ENCODE data around the gene KLF3.
A peak's percentile ranks its signal among the peaks of the same experiment; 100 is the strongest.

Gene KLF3

DNA sequence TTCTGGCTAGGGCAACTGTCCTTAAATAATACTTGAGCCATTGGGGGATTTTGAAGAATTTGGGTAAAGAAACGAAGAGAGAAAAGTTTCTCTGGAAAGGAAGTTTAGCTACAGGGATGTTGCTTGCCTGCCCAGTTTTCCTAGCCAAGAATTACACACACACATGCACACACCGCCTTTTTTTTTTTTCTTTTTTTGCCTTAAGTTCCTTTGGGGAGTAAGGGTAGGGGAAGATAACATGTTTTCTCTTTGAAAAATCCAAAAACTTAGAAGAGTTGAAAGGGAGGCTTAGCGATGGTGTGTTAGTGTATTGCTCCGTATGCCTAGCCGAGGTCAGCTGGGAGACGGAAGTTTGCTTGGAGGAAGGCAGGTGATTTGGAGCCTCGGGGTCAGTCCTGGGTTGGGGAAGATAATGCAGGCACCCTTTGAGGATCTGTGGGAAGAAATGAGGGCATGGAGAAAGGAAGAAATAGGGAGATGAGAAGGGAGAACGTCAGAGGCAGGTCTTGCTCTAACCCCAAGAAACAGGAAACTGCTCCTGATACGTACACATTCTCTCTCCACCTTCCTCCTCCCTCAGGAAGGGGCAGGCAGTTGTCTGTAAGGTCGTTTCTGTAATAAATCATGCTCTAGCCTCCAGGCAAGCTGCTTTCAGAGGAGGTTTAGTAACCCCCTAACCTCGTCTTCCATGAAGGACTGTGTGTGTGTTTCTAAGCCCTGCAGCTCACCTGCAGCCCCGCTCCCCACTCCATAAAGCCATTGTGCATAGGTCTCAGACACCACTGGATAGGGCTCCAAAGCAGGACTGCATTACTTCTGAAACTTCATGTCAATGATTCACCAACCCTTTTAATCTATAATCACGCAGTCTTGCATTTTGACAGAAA, 10.5 kb downstream of the KLF3 start:
- no peak for DNase-seq (ENCODE audit: low read depth)

DNA sequence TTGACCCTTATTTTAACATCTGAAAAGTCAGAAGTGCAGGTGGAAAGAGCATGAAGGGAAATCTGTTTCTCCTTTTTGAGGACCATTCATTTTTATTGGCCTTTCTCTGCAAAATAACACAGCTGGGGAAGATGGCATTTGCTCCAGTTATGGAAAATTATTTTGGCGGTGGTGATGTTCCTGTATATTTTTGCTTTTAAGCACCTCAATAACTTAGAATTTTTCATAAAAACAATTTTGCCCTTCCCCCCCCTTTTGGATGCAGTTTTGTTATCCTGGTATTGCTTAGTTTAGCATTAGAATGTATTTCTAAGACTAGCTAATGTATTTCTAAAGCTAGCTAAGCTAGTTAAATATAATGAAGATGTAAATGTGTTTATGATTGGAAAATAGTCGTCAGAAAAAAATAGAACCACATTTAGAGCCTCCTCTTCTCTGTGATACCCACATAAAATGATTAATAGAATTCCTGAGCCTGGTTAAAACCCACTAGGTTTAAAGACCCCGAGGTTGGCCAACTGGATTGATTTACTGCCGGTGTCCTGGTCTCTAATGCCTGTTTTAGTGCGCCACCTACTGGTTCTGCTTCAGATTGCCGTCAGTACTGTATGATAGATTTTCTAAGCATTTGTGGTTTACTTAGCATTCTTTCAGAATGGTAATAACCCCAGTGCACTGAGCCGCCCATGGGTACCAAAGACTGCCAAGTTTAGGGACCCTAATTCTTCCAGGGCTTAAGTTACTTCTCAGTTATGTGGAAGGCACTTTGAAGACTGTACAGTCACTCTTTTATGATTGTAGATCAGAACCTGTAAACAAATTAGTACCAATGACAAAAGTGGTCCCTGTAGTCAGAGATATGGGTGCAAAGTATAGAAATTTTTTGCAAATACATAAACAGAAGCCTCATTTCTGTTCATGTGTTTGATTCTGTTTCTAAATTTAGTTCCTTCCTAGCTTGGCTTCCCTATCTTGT, 11.4 kb downstream of the KLF3 start:
- peak; percentile 54 for DNase-seq (ENCODE audit: low read depth)

DNA sequence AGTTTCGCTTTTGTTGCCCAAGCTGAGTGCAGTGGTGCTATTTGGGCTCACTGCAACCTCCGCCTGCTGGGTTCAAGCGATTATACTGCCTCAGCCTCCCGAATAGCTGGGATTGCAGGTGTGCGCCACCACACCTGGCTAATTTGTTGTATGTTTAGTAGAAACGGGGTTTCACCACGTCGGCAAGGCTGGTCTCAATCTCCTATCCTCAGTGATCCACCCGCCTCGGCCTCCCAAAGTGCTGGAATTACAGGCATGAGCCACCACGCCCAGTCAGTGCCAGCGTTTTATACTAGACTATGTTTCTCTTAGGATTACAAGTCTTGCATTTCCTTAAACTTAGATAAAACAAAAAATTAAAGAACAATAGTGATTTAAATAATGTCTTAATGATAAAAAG, 13.0 kb downstream of the KLF3 start:
- no peak for DNase-seq (ENCODE audit: low read depth)

DNA sequence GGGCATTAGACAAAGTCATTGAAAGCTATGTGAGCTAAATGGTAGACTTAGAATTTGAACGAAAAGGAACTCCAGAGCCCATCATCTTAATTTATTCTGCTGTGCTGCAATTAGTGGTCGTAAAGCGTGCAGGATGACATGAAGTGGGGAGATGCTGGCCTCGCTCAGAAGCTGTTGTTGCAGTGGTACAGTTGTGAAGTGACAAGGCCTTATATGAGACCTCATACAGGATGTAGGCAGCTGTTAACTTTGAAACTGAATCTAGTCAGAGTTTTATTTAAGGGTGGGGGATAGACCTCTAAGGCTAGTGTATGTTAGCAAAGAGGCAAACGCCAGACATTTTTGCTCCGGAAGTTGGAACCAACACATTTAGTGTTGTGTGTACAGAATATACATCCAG, 13.4 kb downstream of the KLF3 start:
- no peak for DNase-seq (ENCODE audit: low read depth)

DNA sequence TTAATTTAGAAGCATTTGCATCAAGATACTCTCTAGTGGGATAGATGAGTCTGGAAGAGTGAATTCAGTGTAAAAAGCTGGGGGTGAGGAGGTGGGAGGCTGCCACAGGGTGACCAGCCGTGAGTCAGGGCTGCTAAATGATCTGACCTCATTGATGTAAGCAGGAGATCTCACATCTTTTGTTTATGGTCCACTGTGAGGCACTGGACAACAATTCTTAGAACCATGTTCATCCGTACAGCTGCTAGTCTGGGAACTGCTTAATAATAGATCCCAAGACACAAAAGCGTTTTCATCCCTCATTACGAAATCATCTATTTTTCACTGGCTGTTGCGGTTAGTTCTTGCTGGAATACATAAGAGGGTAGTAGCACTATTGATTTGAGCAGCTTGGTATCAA, 14.1 kb downstream of the KLF3 start:
- DNase-seq (ENCODE audit: low read depth), result peak; percentile 62

DNA sequence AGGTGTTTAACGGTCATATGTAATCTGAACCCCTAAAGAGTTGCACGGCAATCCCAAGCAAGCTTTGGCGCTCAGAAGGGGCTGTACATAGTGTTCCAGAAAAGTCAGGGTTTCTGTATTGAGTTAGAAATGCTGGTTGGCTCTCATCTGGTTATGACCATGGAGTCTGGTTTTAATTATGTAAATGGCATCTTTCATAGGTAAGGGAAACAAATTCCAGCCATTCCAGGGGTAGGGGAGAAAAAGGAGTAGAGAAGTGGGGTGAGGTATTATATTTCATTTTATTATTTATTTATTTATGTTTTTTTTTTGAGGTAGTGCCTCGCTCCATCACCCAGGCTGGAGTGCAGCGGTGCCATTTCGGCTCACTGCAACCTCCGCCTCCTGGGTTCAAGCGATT, 15.9 kb downstream of the KLF3 start:
- no peak for DNase-seq (ENCODE audit: low read depth)

DNA sequence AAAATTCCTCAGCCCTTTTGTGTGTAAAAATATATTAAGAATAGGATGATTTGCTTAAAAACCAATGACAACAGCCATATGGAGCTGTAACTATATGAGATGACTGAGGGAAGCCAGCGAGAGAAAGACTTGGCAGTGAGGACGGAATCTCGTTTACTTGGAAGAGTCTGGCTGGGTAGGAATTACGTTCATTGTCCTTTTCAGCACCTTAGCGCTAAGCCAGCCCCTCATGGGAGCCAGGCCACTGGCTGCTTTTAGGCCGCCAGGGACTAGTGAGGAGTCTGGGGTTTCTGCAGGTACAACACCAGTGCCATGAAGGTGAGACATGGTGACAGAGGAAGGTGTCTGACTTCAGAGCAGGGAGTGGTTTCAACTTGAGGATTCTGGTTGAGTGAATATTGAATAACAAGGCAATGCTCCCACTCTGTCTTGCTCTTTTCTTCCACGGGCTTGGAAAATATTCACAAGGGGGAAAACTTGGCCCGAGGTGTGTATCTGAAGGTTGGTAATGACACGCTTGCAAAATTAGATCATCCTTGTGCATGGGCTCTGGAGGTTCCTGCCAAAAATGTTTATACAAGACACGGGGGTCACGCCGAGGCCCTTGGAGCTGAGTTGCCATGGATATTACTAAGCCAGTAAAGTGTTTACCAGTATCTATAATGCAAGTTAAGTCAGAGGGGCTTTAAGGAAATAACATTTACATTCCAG, 17.4 kb downstream of the KLF3 start:
- DNase-seq (ENCODE audit: low read depth), result no peak

DNA sequence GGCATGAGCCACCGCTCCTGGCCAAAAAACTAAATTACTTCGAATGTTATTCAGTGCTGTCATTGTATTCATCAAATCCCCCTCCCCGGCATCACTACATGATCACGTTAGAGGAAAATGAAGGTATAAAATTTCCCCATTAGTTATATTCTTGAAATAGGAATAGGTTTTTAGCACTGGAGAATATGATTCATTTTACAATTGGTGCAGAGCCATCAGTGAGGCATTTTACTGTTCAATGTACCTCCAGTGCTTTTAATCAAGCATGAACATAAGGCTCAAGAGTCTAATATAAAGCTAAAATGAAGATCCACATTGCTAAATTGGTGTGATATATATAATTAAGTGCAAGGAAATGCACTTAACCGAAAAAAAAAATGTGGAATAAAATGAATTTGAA, 18.3 kb downstream of the KLF3 start:
- no peak for DNase-seq (ENCODE audit: low read depth)

DNA sequence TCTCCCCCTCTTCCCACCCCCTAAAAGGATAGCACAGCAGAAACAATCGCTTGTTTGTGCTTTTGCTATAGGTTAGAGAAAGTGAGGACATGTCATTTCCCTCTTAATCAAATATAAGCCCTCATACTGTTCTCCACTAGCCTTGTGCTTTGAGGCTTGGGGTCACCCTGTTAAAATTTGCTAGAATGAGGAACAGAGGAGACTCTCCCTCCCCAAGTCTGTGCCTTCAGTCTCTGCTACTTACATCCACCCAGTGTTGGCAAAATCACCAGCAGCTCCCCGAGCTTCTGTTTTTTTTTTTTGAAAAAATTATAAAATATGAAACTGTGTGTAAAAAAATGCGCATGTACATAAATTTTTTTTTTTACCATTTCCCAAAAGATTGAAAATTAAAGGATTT, 19.3 kb downstream of the KLF3 start:
- DNase-seq (ENCODE audit: low read depth), result no peak

DNA sequence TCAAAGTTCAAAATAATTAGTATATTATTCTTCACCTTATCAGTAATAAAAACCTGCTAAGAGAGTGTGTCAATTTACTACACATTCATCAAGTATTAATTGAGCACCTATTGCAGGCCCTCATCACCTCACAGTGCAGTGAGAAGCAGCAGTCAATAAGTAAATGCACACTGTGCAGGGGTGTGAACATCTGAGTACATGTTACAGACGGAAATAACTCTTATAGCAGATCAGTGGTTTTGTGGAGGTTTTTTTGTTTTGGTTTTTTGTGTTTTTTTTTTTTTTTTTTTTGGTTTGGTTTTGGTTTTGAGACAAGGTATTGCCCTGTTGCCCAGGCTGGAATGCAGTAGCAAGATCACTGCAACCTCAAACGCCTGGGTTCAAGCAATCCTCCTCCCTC, 20.3 kb downstream of the KLF3 start:
- DNase-seq (ENCODE audit: low read depth), result no peak

DNA sequence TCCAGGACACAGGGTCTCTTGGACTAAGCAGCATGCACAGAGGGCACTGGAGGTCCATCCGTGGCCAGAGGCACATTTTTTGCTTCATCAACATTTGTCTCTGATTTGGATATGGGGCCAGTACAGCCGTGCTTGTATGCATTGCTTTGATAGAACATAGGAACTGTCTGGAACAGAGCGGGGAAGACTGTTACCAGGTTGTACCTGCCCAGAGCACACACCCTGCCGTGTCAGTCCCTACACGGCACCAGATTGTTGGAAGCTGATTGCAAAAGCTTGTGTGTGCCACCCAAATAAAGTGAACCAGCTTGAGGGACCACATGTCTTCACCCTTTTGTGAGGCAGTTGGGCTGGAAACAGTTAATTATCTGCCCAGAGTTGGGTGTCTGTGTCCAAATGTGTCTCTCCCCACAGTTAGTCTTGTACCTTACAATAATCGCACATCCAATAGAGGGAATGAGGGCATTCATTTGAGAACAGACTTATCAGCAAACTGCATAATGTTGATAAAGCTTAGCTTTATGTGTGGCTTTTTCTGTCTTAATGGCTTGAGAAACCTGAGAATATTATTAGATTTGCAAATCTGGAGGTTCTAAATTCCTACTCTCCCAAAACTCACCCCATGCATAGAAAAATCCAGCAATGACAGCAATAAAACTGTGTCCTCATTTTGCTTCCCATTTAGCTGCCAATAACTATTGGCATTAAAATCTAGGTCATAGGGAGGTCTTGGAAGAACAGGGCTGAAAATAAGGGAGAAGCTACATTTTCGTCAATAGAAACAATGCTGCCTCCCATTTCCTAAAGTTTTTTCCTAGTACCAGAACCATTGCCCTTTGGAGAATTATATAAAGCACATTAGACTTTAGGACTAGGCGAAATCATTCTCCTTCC, 21.2 kb downstream of the KLF3 start:
- no peak for DNase-seq (ENCODE audit: low read depth)

DNA sequence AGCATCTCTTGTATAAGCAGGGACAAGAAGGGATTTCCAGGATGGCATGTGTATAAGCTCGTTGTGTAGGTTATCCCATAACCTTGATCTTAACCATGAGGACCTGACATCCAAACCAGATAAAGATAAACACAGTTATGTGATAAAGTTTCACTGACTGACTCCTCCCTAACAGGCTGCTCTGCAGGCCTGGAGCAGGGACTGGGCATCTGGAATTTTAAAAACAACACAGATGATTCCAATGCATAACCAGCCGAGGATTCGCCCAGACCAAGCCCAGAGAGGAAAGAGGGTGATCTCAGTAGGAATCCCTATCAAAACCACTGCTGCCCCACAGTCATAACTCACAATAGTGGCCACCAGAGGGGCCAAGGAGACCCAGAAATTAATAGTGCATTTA, 22.7 kb downstream of the KLF3 start:
- DNase-seq (ENCODE audit: low read depth), result no peak

DNA sequence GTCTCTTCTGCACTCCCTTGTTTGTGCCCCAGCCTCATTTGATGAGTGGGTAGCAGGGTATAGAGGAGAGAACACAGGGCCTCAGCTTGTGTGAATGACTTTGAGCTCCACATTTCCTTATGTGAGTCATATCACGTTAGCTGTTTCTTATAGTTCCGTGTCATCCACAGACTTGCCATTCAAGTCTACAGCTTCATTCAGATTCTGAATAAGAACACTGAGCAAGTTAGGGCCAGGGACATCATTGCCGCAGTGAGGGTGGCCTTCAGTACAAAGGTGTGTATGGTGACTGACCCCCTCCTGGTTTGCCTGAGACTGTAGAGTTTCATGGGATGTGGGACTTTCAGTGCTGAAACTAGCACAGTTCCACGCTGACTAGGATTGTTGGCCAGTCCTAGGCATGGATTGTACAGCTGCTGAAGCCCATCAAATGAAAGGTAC, 23.6 kb downstream of the KLF3 start:
- no peak for DNase-seq (ENCODE audit: low read depth)

DNA sequence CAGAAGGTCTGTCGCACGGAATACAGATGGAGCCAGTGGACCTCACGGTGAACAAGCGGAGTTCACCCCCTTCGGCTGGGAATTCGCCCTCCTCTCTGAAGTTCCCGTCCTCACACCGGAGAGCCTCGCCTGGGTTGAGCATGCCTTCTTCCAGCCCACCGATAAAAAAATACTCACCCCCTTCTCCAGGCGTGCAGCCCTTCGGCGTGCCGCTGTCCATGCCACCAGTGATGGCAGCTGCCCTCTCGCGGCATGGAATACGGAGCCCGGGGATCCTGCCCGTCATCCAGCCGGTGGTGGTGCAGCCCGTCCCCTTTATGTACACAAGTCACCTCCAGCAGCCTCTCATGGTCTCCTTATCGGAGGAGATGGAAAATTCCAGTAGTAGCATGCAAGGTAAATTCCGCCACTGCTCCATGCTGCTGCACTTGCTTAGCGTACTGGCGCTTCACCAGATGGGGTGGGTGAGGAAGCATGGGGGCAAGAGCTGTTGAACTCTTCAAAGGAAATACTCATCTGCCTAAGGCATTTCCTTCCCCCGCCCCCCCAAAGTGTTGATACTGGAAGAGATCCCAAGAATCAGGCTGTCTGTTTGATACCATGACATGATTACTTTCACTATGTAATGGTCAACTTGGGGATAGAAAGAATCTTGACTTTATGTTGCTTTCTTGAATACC, 24.8 kb downstream of the KLF3 start:
- no peak for DNase-seq (ENCODE audit: low read depth)

DNA sequence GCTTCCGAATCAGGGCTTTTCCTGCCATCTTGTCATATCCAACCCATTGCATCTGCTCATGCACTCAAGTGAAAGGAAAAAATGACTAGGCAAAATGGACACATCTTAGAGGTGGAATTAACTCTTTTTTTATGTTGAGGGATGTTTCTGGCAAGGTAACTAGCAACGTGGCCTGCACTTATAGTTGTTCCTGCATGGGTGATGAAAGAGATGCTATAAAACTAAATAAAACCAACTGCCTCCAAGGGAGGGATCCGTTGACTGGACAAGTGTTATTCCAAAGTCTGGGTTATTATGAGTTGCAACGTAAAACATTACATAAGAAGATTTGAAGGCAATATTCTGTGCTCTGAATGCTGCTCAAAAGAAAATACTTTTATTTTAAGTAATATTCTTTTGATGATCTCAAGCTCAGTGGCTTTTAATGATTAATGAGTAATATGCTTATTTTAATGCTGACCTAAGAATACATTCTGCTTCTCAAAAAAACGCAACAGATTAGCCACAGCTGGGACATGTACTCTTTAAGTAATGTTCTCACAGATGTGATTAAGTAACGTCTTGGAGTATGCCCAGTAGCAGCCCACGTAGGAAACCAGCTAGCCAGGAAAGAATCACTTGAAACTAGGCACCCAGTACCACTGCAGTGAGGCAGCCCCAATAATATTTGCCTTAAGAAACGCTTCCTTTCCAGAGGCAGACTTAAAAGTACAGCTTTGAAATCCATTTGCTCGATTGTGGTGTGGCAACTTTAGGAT, 27.4 kb downstream of the KLF3 start:
- DNase-seq (ENCODE audit: low read depth), result no peak

DNA sequence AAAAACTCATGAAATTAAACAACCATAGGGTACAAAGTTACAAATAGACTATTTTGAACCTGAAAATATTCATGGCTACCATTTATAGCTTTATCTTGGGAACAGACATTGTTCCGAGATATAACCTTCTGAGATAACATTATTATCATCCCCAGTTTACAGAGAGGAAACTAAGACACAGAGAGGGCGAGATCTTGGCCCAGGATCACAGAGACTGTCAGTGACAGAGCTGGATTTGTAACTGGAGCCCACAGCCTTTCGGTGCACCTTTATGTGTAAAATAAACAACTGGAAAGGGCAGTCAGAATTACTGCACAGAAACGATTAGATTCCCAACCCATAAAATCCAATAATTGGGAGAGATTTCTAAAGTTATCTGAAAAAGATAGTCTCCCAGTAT, 28.4 kb downstream of the KLF3 start:
- DNase-seq (ENCODE audit: low read depth), result no peak

DNA sequence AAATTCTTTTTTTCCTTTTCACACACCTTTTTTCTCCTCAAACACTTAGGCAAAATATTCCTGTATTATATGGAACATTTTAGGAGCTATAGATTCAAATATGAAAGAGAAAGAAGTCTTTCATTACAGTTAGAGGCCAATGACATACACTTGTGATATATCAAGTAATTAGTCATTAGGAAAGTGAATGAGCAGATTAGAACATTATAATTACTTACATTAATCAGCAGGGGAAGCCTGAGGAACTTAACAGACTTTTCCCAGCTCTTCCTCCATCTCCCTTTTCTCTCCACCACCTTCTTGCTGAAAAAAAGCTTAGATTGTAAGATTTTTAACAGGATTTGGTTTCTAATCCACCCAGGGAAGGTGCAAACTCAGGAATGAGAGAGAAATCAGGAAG, 29.6 kb downstream of the KLF3 start:
- no peak for DNase-seq (ENCODE audit: low read depth)

DNA sequence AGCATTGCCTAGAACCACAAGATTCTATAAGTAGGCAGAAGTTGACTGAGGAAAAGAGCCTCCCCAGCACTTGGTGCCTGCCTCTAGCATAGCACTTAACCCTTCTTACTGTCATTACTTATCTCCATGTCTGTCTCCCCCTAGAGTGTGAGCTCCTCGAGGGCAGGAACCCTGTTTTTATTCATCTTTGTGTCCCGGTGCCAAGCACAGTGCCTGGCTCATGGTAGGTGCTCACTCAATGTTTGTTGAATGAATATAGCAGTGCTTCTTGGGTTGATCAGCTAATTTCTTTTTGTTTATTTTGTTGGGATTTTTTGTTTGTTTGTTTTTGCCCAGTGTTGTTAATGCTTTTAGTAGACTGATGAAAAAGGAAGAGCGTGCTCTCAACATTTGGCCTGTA, 30.3 kb downstream of the KLF3 start:
- no peak for DNase-seq (ENCODE audit: low read depth)

DNA sequence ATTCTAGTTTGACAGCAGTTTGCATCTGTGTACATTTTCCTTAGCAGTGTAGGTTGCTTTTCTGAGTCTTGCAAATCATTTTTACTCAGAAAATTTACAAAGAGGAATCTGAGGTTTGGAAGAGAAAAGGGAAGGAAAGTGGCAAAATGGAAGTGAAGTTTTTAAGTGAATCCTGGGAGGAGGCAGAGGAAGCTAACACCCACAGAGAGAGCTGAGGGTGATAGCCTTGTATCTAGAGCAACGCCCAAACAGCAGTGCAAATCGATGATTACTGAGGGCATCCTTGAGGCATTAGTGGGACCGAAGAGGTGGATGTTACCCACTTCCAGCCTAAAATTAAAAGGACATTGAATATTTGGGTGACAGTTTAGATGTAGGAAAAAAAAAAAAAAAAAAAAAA, 31.8 kb downstream of the KLF3 start:
- DNase-seq (ENCODE audit: low read depth), result no peak

DNA sequence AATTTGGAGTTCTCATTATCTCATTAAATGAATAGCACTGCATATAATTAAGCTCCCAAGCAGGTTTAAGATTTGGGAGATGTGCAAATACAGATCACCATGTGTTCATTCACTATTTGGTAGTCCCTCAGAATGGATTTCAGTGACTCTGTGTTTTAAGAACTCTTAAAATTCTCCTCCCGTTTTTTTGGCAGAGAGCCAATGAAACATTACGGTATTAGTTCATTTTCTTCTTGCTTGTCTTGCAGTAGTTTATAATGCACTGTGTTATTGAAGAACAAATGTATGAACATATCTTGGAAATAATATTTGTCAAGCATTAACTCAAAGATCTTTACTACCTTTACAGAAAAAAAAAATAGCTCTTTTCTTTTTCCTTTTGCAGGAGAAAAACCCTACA, 32.7 kb downstream of the KLF3 start:
- no peak for DNase-seq (ENCODE audit: low read depth)
